HG03378 (cell line): ENCODE results near the gene HM13.
"Not testable (repeated sequence)": the region's sequence is repeated elsewhere in the genome, so short reads cannot be mapped to it uniquely, and the experiment has no call there.

Experiments used
- ATAC-seq: cut with Tn5 transposase; IDR thresholded peaks from one replicate; pipeline ENCODE4 v1.9.1; 2021; ENCODE audit warnings: mild to moderate bottlenecking, moderate library complexity; ENCODE audit not compliant: unreplicated experiment

Gene HM13

DNA sequence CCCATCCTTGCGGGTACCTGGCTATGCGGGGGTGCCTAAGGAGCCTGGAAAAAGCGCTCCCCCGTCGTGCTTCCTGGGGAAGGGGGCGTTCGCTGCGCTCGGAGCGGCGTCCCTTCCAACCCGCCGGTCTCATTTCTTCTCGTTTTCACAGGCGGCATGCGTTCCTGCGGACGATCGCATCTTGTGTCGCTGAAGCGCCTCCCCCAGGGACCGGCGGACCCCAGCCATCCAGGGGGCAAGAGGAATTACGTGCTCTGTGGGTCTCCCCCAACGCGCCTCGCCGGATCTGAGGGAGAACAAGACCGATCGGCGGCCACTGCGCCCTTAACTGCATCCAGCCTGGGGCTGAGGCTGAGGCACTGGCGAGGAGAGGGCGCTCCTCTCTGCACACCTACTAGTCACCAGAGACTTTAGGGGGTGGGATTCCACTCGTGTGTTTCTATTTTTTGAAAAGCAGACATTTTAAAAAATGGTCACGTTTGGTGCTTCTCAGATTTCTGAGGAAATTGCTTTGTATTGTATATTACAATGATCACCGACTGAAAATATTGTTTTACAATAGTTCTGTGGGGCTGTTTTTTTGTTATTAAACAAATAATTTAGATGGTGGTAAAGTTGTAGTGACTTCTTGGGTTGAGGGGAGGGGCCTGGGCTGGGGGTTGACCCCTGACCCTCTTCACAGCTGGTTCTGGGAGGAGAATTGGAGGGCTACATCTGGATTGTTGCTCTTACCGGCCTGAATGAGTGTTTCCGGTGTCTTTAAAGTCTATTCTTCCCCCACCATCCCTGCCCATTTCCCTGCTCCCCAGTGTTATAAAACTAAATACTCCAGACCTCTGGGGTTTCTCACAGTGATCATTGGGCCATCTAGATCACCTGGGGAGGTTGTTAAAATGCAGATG is 91.9 kb downstream of the HM13 start:
- no peak for ATAC-seq

DNA sequence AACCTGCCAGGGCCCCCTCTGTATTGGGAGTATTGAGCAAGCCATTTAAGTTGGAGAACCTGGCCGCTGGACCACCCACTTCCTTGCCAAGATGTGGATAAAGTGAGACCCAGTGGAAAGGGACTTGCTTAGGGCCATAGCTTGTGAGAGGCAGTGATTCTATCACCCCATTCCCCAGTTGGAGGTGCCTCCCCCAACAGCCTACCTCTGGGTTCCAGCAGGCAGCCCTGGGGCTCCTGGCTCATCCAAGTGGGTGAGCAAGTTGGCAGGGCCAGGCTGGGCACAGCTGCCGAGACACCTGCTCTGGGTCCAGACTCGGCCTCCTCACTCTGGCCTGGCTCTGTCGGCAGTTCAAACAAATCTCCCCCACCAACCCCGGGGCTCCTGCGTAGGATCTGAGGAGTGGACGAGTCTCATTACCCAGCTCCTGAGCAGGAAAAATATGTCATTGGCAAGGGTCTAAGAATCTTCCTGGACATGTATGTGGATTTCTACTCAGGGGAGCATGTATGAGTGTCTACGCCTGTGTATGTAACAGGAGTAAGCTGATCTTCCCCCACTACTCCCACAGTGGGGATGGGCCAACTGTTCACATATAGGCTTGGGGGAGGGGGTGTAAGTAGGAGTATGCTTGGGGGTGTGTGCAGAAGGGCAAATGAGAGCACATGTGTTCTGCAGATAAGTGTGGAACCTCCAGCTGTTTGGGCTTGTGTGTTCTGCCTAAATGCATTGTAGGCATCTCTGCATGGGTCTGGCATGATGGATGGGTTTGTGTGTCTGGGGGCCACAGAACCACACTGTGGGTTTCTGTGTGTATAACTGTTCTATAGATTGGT is 92.8 kb downstream of the HM13 start:
- ATAC-seq: no peak

DNA sequence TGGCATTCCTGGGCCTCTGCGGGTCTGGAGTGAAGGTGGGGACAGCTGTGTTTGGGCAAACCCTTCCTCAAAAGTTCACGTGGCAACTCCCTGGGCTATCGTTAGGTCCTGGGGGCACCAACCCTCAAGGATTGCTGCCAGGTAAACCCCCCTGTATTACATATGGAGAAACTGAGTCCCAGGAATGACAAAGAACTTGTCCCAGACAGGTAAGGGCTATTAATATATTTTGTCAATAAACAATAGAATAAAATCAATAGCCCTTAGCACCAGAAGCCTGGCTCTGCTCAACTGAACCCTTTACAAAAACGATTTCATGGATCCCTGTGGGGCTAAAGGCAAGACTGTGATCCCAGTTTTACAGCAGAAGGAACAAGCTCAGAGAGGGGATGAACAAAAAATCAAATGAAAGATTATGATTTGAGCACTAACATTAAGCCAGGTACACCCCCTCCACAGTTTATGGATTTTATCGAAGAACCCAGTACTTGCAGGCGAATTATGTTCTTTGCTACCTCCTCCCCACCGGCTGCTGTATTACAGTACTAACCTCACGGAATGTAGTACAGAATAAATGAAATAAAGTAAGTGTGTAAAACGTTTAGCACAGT is 93.5 kb downstream of the HM13 start:
- ATAC-seq: no peak

DNA sequence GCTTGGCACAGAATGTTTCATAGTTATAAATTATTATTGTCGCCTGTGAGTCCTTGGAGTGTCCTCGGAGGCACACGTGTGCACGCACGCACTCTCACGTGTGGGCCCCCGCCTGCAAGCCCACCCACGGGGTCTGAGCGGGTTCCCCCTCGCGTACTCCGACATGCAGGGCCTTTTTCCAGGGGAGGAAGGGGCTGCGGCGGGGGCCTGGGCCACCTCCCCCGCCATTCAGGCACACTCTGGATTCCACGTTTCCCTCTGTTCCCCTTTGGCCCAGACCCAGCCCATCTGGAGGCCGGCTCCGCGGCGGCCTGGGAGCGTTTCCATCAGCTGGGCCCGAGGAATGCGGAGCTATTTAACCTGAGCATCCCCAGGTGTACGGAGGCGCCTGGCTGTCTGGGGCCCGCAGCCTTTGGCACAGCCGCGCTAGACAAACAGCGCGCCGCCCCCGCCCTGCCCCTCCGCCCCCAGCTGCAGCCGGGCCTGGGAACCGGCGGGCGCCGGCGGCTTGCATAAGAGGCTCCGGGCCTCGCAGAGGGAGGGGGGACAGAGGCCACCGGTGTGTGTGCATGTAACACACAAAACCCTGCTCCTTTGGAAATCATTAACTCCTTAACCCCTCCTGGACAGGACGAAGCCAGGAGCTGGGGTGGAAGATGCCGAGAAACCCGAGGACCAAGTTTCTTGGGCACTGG is 94.2 kb downstream of the HM13 start:
- no peak for ATAC-seq

DNA sequence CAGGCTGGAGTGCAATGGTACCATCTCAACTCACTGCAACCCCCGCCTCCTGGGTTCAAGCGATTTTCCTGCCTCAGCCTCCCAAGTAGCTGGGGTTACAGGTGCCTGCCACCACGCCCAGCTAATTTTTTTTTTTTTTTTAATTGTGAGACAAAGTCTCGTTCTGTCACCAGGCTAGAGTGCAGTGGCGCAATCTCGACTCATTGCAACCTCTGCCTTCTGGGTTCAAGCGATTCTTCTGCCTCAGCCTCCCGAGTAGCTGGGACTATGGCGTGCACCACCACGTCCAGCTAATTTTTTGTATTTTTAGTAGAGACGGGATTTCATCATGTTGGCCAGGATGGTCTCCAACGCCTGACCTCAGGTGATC is 98.0 kb downstream of the HM13 start:
- not testable (repeated sequence) for ATAC-seq

DNA sequence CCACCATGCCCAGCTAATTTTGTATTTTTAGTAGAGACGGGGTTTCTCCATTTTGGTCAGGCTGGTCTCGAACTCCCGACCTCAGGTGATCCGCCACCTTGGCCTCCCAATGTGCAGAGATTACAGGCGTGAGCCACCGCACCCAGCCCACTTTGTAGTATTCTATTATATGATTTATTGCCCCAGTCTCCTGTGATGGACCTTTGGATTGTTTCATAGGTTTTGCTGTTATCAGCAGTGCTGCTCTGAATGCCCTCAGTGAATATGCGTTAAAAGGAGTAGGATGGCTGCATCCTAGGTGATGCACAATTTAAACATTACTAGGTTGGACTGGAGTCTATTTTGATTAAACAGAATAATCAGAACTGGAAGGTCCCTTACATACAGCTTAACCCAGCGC is 101.2 kb downstream of the HM13 start:
- no peak for ATAC-seq

DNA sequence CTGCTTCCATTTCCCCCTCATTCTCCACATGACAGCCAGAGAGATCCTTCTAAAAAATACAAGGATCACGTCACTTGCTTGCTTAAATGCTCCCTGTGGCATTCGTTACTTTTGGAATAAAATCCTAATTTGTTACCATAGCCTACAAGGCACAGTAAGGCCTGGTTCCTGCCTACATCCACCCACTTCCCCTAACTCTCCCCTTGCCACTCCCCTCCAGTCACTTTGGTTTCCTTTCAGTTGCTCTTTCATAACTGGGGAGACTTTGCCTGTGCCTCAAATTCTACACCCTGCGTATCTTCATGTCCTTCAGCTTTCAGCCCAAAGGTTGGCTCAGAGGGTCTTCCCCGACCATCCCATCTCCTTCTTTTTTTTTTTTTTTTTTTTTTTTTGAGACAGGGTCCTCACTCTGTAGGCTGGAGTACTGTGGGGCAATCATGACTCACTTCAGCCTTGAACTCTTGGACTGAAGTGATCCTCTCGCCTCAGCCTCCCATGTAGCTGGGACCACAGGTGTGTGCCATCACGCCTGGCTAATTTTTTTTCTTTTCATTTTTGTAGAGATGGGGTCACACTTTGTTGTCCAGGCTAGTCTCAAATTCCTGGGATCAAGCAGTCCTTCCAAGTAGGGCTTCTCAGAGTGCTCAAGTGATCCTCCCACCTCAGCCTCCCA is 103.3 kb downstream of the HM13 start:
- no peak for ATAC-seq
